ENCODE results near the gene OXCT1. TPM values are rescaled to one million over a fixed set of nuclear protein-coding genes. Genes with fewer than 3 reads are reported as not detected.

Gene OXCT1
- total and polyA plus RNA-seq, 9 donors = 9.0 to 29.8 (median 15.4) TPM

- no peaks in the 10 kb centered on the region for H3K36me3 ChIP-seq
- H3K27ac ChIP-seq = peak within 1 kb of the TSS; percentile 84 to 94
- no peaks in the 10 kb centered on the region for H3K9me3 ChIP-seq
- 0 to 1% (median 1%) methylated on average over 52 to 55 of the region's 55 CpGs for WGBS, 3 donors
- no peaks in the 10 kb centered on the region for H3K27me3 ChIP-seq
- no peak for TF ChIP-seq EP300 (IDR thresholded peaks at IDR 0.05)
- TF ChIP-seq POLR2A (IDR thresholded peaks at IDR 0.05) = peak; percentile 94
- peak; percentile 98 to 99 (median 98) for DNase-seq
- peak within 1 kb of the TSS; percentile 86 for H3K4me3 ChIP-seq
- intact Hi-C loops (cut with DNase I) = no loop called here
- H3K4me1 ChIP-seq (ENCODE audit: insufficient read depth) = peaks cover 2% of the 10 kb centered on the region
Measured at GRCh38 chr5:41903892-41904799, 33.9 kb upstream of the OXCT1 start, which contains the start of gene RIMOC1. TSS of gene RIMOC1 (plus strand) at chr5:41904344. CDS start at chr5:41904368, 24 bp downstream.

GRCh38 chr5:41903382-41903891, 33.2 kb upstream of the OXCT1 start:
- peak overlapping the region; percentile 84 to 94 for H3K27ac ChIP-seq
- no peaks in the 10 kb centered on the region for H3K27me3 ChIP-seq
- H3K4me3 ChIP-seq = peak overlapping the region; percentile 35
- 28 to 31% (median 29%) methylated on average over 8 of the region's 8 CpGs for WGBS, 3 donors
- no peak for DNase-seq
- peaks cover 2% of the 10 kb centered on the region for H3K4me1 ChIP-seq (ENCODE audit: insufficient read depth)
- H3K36me3 ChIP-seq = no peaks in the 10 kb centered on the region
- intact Hi-C loops (cut with DNase I) = no loop called here
- H3K9me3 ChIP-seq = no peaks in the 10 kb centered on the region
- TF ChIP-seq EP300 (IDR thresholded peaks at IDR 0.05) = no peak
- no peak for TF ChIP-seq POLR2A (IDR thresholded peaks at IDR 0.05)
- TF ChIP-seq CTCF (IDR thresholded peaks at IDR 0.05) = no peak

- H3K9me3 ChIP-seq = no peaks in the 10 kb centered on the region
- H3K27ac ChIP-seq = no peak overlapping the region
- no peaks in the 10 kb centered on the region for H3K4me1 ChIP-seq (ENCODE audit: insufficient read depth)
- H3K4me3 ChIP-seq = no peak overlapping the region
- intact Hi-C loops (cut with DNase I) = loop anchor here in 1 of 4 donors (5.0 kb wide), 1 partner anchor 1506 kb away; no protein-coding TSS in a partner anchor
- DNase-seq = no peak
- WGBS, 3 donors = 47 to 52% (median 51%) methylated on average over 2 of the region's 2 CpGs
- TF ChIP-seq CTCF (IDR thresholded peaks at IDR 0.05) (no peak), POLR2A (IDR thresholded peaks at IDR 0.05) (no peak), EP300 (IDR thresholded peaks at IDR 0.05) (no peak)
- no peaks in the 10 kb centered on the region for H3K36me3 ChIP-seq
- no peaks in the 10 kb centered on the region for H3K27me3 ChIP-seq
Measured at GRCh38 chr5:41896230-41896629, 26.0 kb upstream of the OXCT1 start.

GRCh38 chr5:41893074-41893851, 23.0 kb upstream of the OXCT1 start:
- no peak for DNase-seq
- Histone ChIP-seq H3K4me1 (ENCODE audit: insufficient read depth) (no peaks in the 10 kb centered on the region), H3K27ac (no peak overlapping the region), H3K9me3 (no peaks in the 10 kb centered on the region), H3K4me3 (no peak overlapping the region), H3K36me3 (no peaks in the 10 kb centered on the region), H3K27me3 (no peaks in the 10 kb centered on the region)
- intact Hi-C loops (cut with DNase I) = no loop called here
- TF ChIP-seq CTCF (IDR thresholded peaks at IDR 0.05) = no peak
- TF ChIP-seq EP300 (IDR thresholded peaks at IDR 0.05) = no peak
- no peak for TF ChIP-seq POLR2A (IDR thresholded peaks at IDR 0.05)
- WGBS, 3 donors = 71 to 83% (median 77%) methylated on average over 3 of the region's 3 CpGs
